HEK293T (cell line): ENCODE measurements around the gene CD3G.

Source experiments
- BHLHE40 ChIP-seq: fragments of 450-650 bp; IDR thresholded peaks from 2 replicates; pipeline ENCODE4 v1.6.1; 2016; ENCODE audit warnings: mild to moderate bottlenecking, moderate library complexity, borderline replicate concordance
- ELF4 ChIP-seq: fragments of 450-650 bp; IDR thresholded peaks from 2 replicates; pipeline ENCODE4 v1.6.1; 2017; ENCODE audit warnings: antibody characterized with exemption
- FOXM1 ChIP-seq: fragments of 450-650 bp; IDR thresholded peaks from 2 replicates; pipeline ENCODE4 v1.6.1; 2017; ENCODE audit warnings: mild to moderate bottlenecking, borderline replicate concordance
- HDGF ChIP-seq: fragments of 450-650 bp; IDR thresholded peaks from 2 replicates; pipeline ENCODE4 v1.6.1; 2017; ENCODE audit warnings: antibody characterized with exemption, borderline replicate concordance
- L3MBTL2 ChIP-seq: fragments of 450-650 bp; conservative IDR thresholded peaks from 2 replicates; pipeline ENCODE4 v1.6.1; 2016; ENCODE audit warnings: mild to moderate bottlenecking
- PKNOX1 ChIP-seq: fragments of 450-650 bp; IDR thresholded peaks from 2 replicates; pipeline ENCODE4 v1.6.1; 2016
- SP1 ChIP-seq: fragments of 450-650 bp; IDR thresholded peaks from 2 replicates; pipeline ENCODE4 v1.6.1; 2017
- SUZ12 ChIP-seq: fragments of 450-650 bp; IDR thresholded peaks from 2 replicates; pipeline ENCODE4 v1.6.1; 2016; ENCODE audit warnings: mild to moderate bottlenecking
- TARDBP ChIP-seq: fragments of 450-650 bp; IDR thresholded peaks from 2 replicates; pipeline ENCODE4 v1.6.1; 2016
- ZNF384 ChIP-seq: fragments of 450-650 bp; IDR thresholded peaks from 2 replicates; pipeline ENCODE4 v1.6.1; 2016

GRCh38 chr11:118304568-118305248 is 39.4 kb upstream of the CD3G start, which contains the start of gene CD3E:
- no peak for TF ChIP-seq ELF4
- no peak for TF ChIP-seq HDGF
- TF ChIP-seq PKNOX1: no peak
- no peak for TF ChIP-seq SP1
- no peak for TF ChIP-seq TARDBP
- no peak for TF ChIP-seq SUZ12
- TF ChIP-seq L3MBTL2: no peak
- no peak for TF ChIP-seq ZNF384
- no peak for TF ChIP-seq BHLHE40
- no peak for TF ChIP-seq FOXM1
